ENCODE data around the gene PARD3. TPM values are rescaled to one million over a fixed set of nuclear protein-coding genes. Genes with fewer than 3 reads are reported as not detected.

Gene PARD3
- total RNA-seq, 4 donors from 2014 or later, result 42.6 to 63.6 (median 55.2) TPM

DNA sequence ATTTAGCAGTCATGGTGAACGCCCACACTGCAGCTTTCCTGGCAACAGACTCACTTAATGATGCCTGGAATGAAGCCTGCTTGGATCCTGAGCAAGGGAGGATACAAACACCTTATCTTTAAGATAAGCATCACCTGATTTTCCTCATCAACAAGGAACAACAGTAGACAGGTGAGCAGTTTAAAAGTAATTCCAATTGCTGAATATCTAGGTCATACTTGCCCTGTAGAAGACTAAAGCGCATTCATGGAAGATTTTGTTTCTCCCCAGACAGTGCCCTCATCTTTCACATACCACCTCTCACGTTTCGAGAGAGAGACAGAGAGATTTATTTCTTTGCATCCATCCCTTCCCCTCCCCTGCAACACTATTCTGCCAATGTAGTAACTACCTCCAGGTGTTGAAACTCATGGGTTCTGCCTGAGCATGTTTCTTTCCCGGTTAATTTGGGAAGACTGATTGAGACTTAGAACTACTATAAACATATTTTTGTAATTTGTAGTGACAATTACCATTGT lies 660.7 kb downstream of the PARD3 start:
- no peak for DNase-seq (ENCODE audit: low spot score in 2 of 2)
- TF ChIP-seq POLR2A (IDR thresholded peaks at IDR 0.05), result no peak
- TF ChIP-seq, protein P1, sequence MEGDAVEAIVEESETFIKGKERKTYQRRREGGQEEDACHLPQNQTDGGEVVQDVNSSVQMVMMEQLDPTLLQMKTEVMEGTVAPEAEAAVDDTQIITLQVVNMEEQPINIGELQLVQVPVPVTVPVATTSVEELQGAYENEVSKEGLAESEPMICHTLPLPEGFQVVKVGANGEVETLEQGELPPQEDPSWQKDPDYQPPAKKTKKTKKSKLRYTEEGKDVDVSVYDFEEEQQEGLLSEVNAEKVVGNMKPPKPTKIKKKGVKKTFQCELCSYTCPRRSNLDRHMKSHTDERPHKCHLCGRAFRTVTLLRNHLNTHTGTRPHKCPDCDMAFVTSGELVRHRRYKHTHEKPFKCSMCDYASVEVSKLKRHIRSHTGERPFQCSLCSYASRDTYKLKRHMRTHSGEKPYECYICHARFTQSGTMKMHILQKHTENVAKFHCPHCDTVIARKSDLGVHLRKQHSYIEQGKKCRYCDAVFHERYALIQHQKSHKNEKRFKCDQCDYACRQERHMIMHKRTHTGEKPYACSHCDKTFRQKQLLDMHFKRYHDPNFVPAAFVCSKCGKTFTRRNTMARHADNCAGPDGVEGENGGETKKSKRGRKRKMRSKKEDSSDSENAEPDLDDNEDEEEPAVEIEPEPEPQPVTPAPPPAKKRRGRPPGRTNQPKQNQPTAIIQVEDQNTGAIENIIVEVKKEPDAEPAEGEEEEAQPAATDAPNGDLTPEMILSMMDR (IDR thresholded peaks at IDR 0.05), result no peak
- no peak for TF ChIP-seq EP300 (IDR thresholded peaks at IDR 0.05)
- 71 to 72% methylated on average over 5 of the region's 5 CpGs for WGBS, 2 donors
- no peak overlapping the region for H3K27ac ChIP-seq
- peaks cover 0 to 21% (median 0%) of the 10 kb centered on the region in 4 donors for H3K4me1 ChIP-seq
- no peaks in the 10 kb centered on the region for H3K36me3 ChIP-seq
- H3K27me3 ChIP-seq, result no peaks in the 10 kb centered on the region
- no peak overlapping the region for H3K4me3 ChIP-seq
- H3K9me3 ChIP-seq, result no peaks in the 10 kb centered on the region

DNA sequence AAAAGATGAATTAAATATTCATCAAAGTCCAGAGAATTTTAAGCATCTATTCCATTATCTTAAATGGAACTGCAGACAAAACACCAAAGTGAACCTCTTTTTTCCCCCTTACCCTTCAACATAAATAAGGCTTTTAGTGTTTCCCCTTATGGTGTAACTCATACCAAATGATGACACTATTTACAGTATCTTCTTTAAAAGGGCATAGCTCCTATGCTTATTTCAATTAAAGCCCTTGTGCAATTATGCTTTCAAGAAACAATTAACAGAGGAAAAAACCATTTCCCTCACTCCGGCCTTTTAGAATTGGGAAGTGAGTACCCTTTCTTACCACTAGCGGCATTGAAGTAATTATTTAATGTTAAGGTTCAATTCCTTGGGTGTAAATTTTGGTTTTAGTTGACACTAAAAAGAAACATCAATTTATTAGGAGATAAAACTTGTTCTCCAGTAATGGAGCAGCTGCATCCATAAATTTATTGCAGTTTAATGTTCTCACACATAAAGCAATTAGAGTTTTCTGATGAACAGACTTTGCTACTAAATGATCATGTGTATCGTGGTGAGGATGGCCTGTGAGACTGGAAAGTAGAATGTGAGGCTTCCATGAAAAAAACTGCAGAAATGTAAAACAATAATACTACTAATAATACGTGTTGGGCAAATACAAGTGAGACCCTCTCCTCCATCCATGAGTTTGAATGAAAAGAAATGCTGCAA lies 661.3 kb downstream of the PARD3 start:
- 77 to 81% methylated on average over 4 of the region's 4 CpGs for WGBS, 2 donors
- no peak for DNase-seq (ENCODE audit: low spot score in 2 of 2)
- H3K4me3 ChIP-seq, result no peak overlapping the region
- no peaks in the 10 kb centered on the region for H3K27me3 ChIP-seq
- H3K27ac ChIP-seq, result no peak overlapping the region
- H3K4me1 ChIP-seq, result peaks cover 0 to 21% (median 0%) of the 10 kb centered on the region in 4 donors
- H3K9me3 ChIP-seq, result no peaks in the 10 kb centered on the region
- TF ChIP-seq EP300 (IDR thresholded peaks at IDR 0.05) (no peak), POLR2A (IDR thresholded peaks at IDR 0.05) (no peak)
- TF ChIP-seq, protein P1 (IDR thresholded peaks at IDR 0.05), result no peak
- no peaks in the 10 kb centered on the region for H3K36me3 ChIP-seq

DNA sequence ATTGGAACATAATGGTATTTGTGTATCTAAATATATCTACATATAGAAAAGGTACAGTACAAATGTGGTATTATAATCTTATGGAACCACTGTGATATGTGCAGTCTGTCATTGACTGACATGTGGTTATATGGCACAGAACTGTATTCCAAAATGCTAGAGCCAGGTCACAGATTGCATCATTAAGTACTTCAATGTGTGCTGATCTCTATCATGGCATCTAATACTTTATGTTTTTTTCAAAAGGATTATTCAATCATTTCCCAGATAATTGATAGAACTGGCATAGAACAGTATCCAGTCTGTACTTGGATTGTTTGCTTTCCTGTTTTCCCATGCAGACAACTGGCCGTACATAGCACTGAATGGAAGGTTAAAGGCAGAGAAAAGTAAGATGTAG lies 662.7 kb downstream of the PARD3 start:
- no peaks in the 10 kb centered on the region for H3K27me3 ChIP-seq
- H3K4me1 ChIP-seq, result peaks cover 0 to 21% (median 0%) of the 10 kb centered on the region in 4 donors
- H3K9me3 ChIP-seq, result no peaks in the 10 kb centered on the region
- no peak overlapping the region for H3K4me3 ChIP-seq
- no peak overlapping the region for H3K27ac ChIP-seq
- TF ChIP-seq, protein P1 (IDR thresholded peaks at IDR 0.05), result no peak
- TF ChIP-seq POLR2A (IDR thresholded peaks at IDR 0.05) (no peak), EP300 (IDR thresholded peaks at IDR 0.05) (no peak)
- 42 to 82% methylated on average over 1 of the region's 1 CpG for WGBS, 2 donors
- no peaks in the 10 kb centered on the region for H3K36me3 ChIP-seq
- DNase-seq (ENCODE audit: low spot score in 2 of 2), result no peak

DNA sequence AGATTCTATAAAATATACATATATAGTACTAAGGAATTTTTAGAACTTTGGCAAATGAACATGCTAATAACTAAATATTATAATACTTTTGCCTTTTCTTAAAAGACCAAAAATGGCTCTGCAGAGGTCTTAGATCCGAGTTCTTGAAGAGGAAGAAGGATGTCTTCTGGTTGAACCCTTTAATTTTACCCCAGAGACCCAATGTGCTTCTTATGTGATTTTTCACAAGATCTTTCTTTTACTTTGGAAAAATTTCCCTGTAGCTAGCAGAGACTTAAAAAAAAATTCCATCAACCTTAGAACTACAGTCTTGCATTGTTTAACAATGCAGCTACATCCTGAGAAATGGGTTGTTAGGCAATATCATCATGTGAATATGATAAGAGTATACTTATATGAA lies 663.2 kb downstream of the PARD3 start:
- H3K27ac ChIP-seq, result no peak overlapping the region
- TF ChIP-seq, protein P1 (IDR thresholded peaks at IDR 0.05), result no peak
- TF ChIP-seq POLR2A (IDR thresholded peaks at IDR 0.05), result no peak
- TF ChIP-seq EP300 (IDR thresholded peaks at IDR 0.05), result no peak
- no peak for DNase-seq (ENCODE audit: low spot score in 2 of 2)
- WGBS, 2 donors, result 57 to 60% methylated on average over 1 of the region's 1 CpG
- no peak overlapping the region for H3K4me3 ChIP-seq
- H3K36me3 ChIP-seq, result no peaks in the 10 kb centered on the region
- no peaks in the 10 kb centered on the region for H3K27me3 ChIP-seq
- H3K4me1 ChIP-seq, result peaks cover 0 to 16% (median 0%) of the 10 kb centered on the region in 4 donors
- no peaks in the 10 kb centered on the region for H3K9me3 ChIP-seq

DNA sequence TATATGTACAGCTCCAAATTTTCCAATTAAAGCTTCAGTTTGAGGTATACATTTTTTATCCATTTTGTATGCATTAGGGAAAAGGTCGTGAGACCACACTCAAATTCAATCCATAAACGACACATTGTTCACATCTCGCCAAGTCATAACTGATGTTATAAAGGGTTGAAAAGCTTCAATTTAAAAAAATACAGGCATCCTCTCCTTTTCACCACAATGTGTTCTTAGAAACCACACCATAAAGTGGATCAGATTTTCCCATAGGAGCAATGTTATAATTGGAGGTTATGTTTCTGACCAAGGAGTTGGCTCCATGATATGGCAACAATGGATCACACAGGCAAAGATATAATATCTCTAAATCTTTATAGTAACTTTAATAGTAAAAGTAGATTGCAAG lies 663.6 kb downstream of the PARD3 start:
- Histone ChIP-seq H3K27me3 (no peaks in the 10 kb centered on the region), H3K36me3 (no peaks in the 10 kb centered on the region), H3K4me3 (no peak overlapping the region), H3K4me1 (peaks cover 0 to 15% (median 0%) of the 10 kb centered on the region in 4 donors), H3K27ac (no peak overlapping the region), H3K9me3 (no peaks in the 10 kb centered on the region)
- TF ChIP-seq, protein P1 (IDR thresholded peaks at IDR 0.05), result no peak
- no peak for DNase-seq (ENCODE audit: low spot score in 2 of 2)
- WGBS, 2 donors, result 64 to 76% methylated on average over 3 of the region's 3 CpGs
